B cell (primary cell): ENCODE results near the gene PHOX2B. TPM values are rescaled to one million over a fixed set of nuclear protein-coding genes. Genes with fewer than 3 reads are reported as not detected.
"Not testable (repeated sequence)": the region's sequence is repeated elsewhere in the genome, so short reads cannot be mapped to it uniquely, and the experiment has no call there.

ENCODE experiments used
- ATAC-seq: fragments of 200-7000 bp; cut with Tn5 transposase; one replicate; pipeline ENCODE4 v1.10.0; 2021; ENCODE audit warnings: low read depth, mild to moderate bottlenecking, moderate number of reproducible peaks, moderate library complexity
- CTCF ChIA-PET: fragments of 350-600 bp; sonication (Branson Sonifier 250); formaldehyde crosslinking; loops from one replicate; lab custom pipeline; 2021; ENCODE audit warnings: antibody characterized with exemption, inconsistent platforms; lab: Charles Lee
- POLR2A ChIA-PET: fragments of 350-600 bp; sonication (Branson Sonifier 250); formaldehyde crosslinking; loops from one replicate; lab custom pipeline; 2021; ENCODE audit warnings: antibody characterized with exemption; lab: Charles Lee
- DNase-seq: peaks from one replicate; pipeline ENCODE4 v3.0.0; 2013
- H2AFZ ChIP-seq: 2 replicates; pipeline ENCODE4 v1.6.1; 2012; ENCODE audit warnings: mild to moderate bottlenecking, low read depth, low read length; ENCODE audit not compliant: insufficient read depth, poor library complexity, severe bottlenecking
- H3K27ac ChIP-seq, 2 donors: 1 replicate in 1 of 2; 2 replicates in 1 of 2; pipeline ENCODE4 v1.5.1; 2012 to 2013; ENCODE audit warnings: low read length in 2 of 2, mild to moderate bottlenecking in 2 of 2, moderate library complexity in 1 of 2
- H3K27me3 ChIP-seq, 4 experiments: fragments of 200-600 bp in 1 of 4; sonication (generic) in 1 of 4; replicated peaks in 1 of 4; 1 replicate in 2 of 4; 2 replicates in 2 of 4; pipeline versions ENCODE4 v1.6.1 to v1.7.0; 2013 to 2016; ENCODE audit warnings: low read length in 3 of 4, mild to moderate bottlenecking in 2 of 4, mixed read lengths in 1 of 4, moderate library complexity in 1 of 4; ENCODE audit not compliant: insufficient read depth in 4 of 4, control insufficient read depth in 3 of 4; ENCODE audit errors: control extremely low read depth in 1 of 4
- H3K36me3 ChIP-seq, 2 experiments: replicated peaks in 1 of 2; 1 replicate in 1 of 2; 2 replicates in 1 of 2; pipeline versions ENCODE4 v1.6.1 to v1.7.1; 2013; ENCODE audit warnings: low read length in 1 of 2; ENCODE audit not compliant: insufficient read depth in 2 of 2, control insufficient read depth in 1 of 2; ENCODE audit errors: control extremely low read depth in 1 of 2, extremely low read depth in 1 of 2
- H3K4me1 ChIP-seq, 2 donors: fragments of 200-600 bp in 1 of 2; sonication (generic) in 1 of 2; 1 replicate in 1 of 2; 2 replicates in 1 of 2; pipeline versions ENCODE4 v1.5.1 to v1.6.1; 2013 to 2017; ENCODE audit warnings: low read length in 2 of 2; ENCODE audit not compliant: control insufficient read depth in 2 of 2, insufficient read depth in 2 of 2
- H3K4me2 ChIP-seq: replicated peaks from 2 replicates; pipeline ENCODE3; 2012; ENCODE audit warnings: mild to moderate bottlenecking, low read depth, low read length; ENCODE audit not compliant: poor library complexity, severe bottlenecking
- H3K4me3 ChIP-seq, 5 experiments: fragments of 200-600 bp in 1 of 5; sonication (generic) in 1 of 5; 1 replicate in 3 of 5; 2 replicates in 2 of 5; pipeline versions ENCODE4 v1.5.1 to v1.7.0; 2011 to 2016; ENCODE audit warnings: low read length in 4 of 5, mild to moderate bottlenecking in 4 of 5, low read depth in 2 of 5, control low read depth in 1 of 5, moderate library complexity in 1 of 5; ENCODE audit not compliant: insufficient read depth in 1 of 5; ENCODE audit errors: control extremely low read depth in 1 of 5, extremely low read depth in 1 of 5
- H3K79me2 ChIP-seq: fragments of 200-600 bp; sonication (generic); one replicate; pipeline ENCODE4 v1.6.0; 2016; ENCODE audit warnings: low read length; ENCODE audit not compliant: control insufficient read depth, insufficient read depth
- H3K9ac ChIP-seq: fragments of 200-600 bp; sonication (generic); 2 replicates; pipeline ENCODE4 v1.6.1; 2017; ENCODE audit warnings: mild to moderate bottlenecking, low read length, moderate library complexity
- H3K9me3 ChIP-seq, 3 donors: one replicate each; pipeline versions ENCODE4 v1.6.1 to v1.7.1; 2013; ENCODE audit warnings: low read length in 2 of 3; ENCODE audit not compliant: control insufficient read depth in 2 of 3, insufficient read depth in 1 of 3; ENCODE audit errors: control extremely low read depth in 1 of 3
- H4K20me1 ChIP-seq: 2 replicates; pipeline ENCODE4 v1.6.0; 2012; ENCODE audit warnings: mild to moderate bottlenecking, low read length; ENCODE audit not compliant: insufficient read depth, control insufficient read depth, poor library complexity, severe bottlenecking
- H3K27ac Mint-ChIP-seq: one replicate; pipeline ENCODE4 v1.8.0; 2021; ENCODE audit warnings: mixed read lengths
- H3K27me3 Mint-ChIP-seq: one replicate; pipeline ENCODE4 v1.8.0; 2021; ENCODE audit warnings: mixed read lengths
- H3K4me1 Mint-ChIP-seq: one replicate; pipeline ENCODE4 v1.8.0; 2021; ENCODE audit warnings: mixed read lengths
- H3K4me3 Mint-ChIP-seq: one replicate; pipeline ENCODE4 v1.8.0; 2021; ENCODE audit warnings: mixed read lengths
- H3K9me3 Mint-ChIP-seq: one replicate; pipeline ENCODE4 v1.8.0; 2022; ENCODE audit warnings: mixed read lengths; ENCODE audit not compliant: insufficient read depth
- EZH2 ChIP-seq: IDR thresholded peaks from 2 replicates; pipeline ENCODE4 v1.6.1; 2012; ENCODE audit warnings: borderline replicate concordance, low read depth, mild to moderate bottlenecking, moderate library complexity, low read length; ENCODE audit not compliant: insufficient read depth, poor library complexity, severe bottlenecking
- WGBS: methylation state at CpG from one replicate; pipeline ENCODE4 v1.1.5; 2013; ENCODE audit warnings: missing lambda C conversion rate; ENCODE audit not compliant: insufficient coverage; 5-methylcytosine and 5-hydroxymethylcytosine counted together
- intact Hi-C: fragments of 100-400 bp; cut with micrococcal nuclease; formaldehyde crosslinking; loops from one replicate; pipeline ENCODE4 v1.10.0; 2022
- polyA plus RNA-seq: library from polyadenylated mRNA; depleted of rRNA; stranded (reverse); fragments of >200 nt; gene quantifications from 2 replicates; pipeline ENCODE4 v1.2.3, GENCODE V29; 2012
- total RNA-seq, 2 donors: library from RNA; stranded (reverse); fragments of 120-200 nt in 1 of 2; gene quantifications; 1 replicate in 1 of 2; 2 replicates in 1 of 2; pipeline versions ENCODE4 v1.2.3 to v1.2.4, GENCODE V29; 2013 to 2022
- TF ChIP-seq, protein P1 (sequence below): fragments of 200-600 bp; IDR thresholded peaks from one replicate; pipeline ENCODE4 v1.8.0; 2022; ENCODE audit warnings: antibody characterized with exemption, mild to moderate bottlenecking

PHOX2B gene
- total and polyA plus RNA-seq, 2 donors (not counting 1 experiment from before 2014, with no cell fraction given): not detected

DNA sequence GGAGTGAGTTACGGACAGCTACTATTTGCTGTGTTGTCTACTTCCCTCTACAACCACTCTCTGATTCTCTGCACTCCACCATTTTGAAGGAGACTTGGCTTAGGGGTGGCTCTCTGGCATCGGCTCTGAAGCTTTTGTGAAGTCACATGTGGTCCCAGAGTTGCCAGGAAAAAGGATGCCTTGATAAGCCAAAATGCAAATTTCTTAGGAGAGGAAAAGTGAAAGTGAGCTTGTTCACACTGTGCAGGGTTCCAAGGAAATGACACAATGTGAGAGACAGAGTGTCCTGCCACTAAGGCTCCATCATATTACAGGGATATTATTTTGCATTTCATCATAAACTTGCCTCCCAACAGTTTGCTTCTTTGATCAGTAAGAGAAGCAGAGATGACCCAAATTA is 7.2 kb downstream of the PHOX2B start:
- no peak for DNase-seq
- no peak overlapping the region for H2AFZ ChIP-seq
- H3K9me3 ChIP-seq: peaks cover 0 to 13% (median 0%) of the 10 kb centered on the region in 3 donors
- ChIA-PET POLR2A (no interaction called here), CTCF (no interaction called here)
- no peak for TF ChIP-seq EZH2
- TF ChIP-seq, protein P1, sequence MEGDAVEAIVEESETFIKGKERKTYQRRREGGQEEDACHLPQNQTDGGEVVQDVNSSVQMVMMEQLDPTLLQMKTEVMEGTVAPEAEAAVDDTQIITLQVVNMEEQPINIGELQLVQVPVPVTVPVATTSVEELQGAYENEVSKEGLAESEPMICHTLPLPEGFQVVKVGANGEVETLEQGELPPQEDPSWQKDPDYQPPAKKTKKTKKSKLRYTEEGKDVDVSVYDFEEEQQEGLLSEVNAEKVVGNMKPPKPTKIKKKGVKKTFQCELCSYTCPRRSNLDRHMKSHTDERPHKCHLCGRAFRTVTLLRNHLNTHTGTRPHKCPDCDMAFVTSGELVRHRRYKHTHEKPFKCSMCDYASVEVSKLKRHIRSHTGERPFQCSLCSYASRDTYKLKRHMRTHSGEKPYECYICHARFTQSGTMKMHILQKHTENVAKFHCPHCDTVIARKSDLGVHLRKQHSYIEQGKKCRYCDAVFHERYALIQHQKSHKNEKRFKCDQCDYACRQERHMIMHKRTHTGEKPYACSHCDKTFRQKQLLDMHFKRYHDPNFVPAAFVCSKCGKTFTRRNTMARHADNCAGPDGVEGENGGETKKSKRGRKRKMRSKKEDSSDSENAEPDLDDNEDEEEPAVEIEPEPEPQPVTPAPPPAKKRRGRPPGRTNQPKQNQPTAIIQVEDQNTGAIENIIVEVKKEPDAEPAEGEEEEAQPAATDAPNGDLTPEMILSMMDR: no peak
- peaks cover 0 to 6% of the 10 kb centered on the region in 2 donors for H3K4me1 ChIP-seq
- H3K27ac Mint-ChIP-seq: no peak overlapping the region
- intact Hi-C loops: no loop called here
- H3K4me2 ChIP-seq: no peak overlapping the region
- peaks cover 2% of the 10 kb centered on the region for H3K4me1 Mint-ChIP-seq
- no peak overlapping the region for H3K4me3 ChIP-seq
- no peaks in the 10 kb centered on the region for H3K9me3 Mint-ChIP-seq
- no peak overlapping the region for H3K4me3 Mint-ChIP-seq
- H3K27ac ChIP-seq: no peak overlapping the region
- H3K79me2 ChIP-seq: no peaks in the 10 kb centered on the region
- no peak overlapping the region for H3K9ac ChIP-seq
- H3K27me3 Mint-ChIP-seq: peaks cover 37% of the 10 kb centered on the region
- no peak for ATAC-seq
- no peaks in the 10 kb centered on the region for H4K20me1 ChIP-seq
- H3K27me3 ChIP-seq: peaks cover 0 to 38% (median 22%) of the 10 kb centered on the region in 4 experiments
- WGBS: 60% methylated on average over 1 of the region's 2 CpGs
- no peaks in the 10 kb centered on the region for H3K36me3 ChIP-seq

- CTCF ChIA-PET, H3K79me2 ChIP-seq, H3K36me3 ChIP-seq, H2AFZ ChIP-seq, H3K27ac ChIP-seq, H4K20me1 ChIP-seq, H3K9me3 ChIP-seq, H3K27ac Mint-ChIP-seq, H3K9me3 Mint-ChIP-seq, POLR2A ChIA-PET, intact Hi-C loops, H3K4me1 ChIP-seq, H3K4me3 ChIP-seq, DNase-seq, ATAC-seq, H3K4me2 ChIP-seq, H3K4me1 Mint-ChIP-seq, H3K9ac ChIP-seq, H3K4me3 Mint-ChIP-seq: not testable (repeated sequence)
- H3K27me3 Mint-ChIP-seq: peaks cover 31% of the 10 kb centered on the region
- WGBS: 78% methylated on average over 4 of the region's 8 CpGs
- peaks cover 0 to 12% (median 4%) of the 10 kb centered on the region in 4 experiments for H3K27me3 ChIP-seq
Observed at GRCh38 chr4:41737491-41737890, 11.0 kb downstream of the PHOX2B start.
